CD4-positive, alpha-beta T cell treated with Interleukin-10 for 1 hour (primary cell): ENCODE measurements around the gene PROSER1.
"Not testable (repeated sequence)": the region's sequence is repeated elsewhere in the genome, so short reads cannot be mapped to it uniquely, and the experiment has no call there.

Source experiments
- DNase-seq: peaks from one replicate; pipeline ENCODE4 v3.0.0-alpha.2; 2020

The PROSER1 gene

GRCh38 chr13:39037880-39038568 lies at the start of gene PROSER1, which contains the start of gene NHLRC3:
TSS of gene PROSER1 (minus strand) at chr13:39038089. CDS start at chr13:39037242, 847 bp downstream.
TSS of gene NHLRC3 (plus strand) at chr13:39038456. CDS start at chr13:39038640, 184 bp downstream.
- peak; percentile 89 for DNase-seq

GRCh38 chr13:39086251-39086945 lies 48.5 kb upstream of the PROSER1 start:
- DNase-seq = not testable (repeated sequence)

GRCh38 chr13:39073983-39074382 lies 36.1 kb upstream of the PROSER1 start:
- DNase-seq = no peak

- no peak for DNase-seq
Observed at GRCh38 chr13:39072842-39073241, 35.0 kb upstream of the PROSER1 start.

GRCh38 chr13:39062004-39062403 lies 24.1 kb upstream of the PROSER1 start:
- no peak for DNase-seq

- DNase-seq = no peak
Observed at GRCh38 chr13:39058040-39058439, 20.2 kb upstream of the PROSER1 start.

GRCh38 chr13:39056018-39056417 lies 18.1 kb upstream of the PROSER1 start:
- DNase-seq = no peak

- no peak for DNase-seq
Observed at GRCh38 chr13:39054112-39054511, 16.2 kb upstream of the PROSER1 start.

GRCh38 chr13:39052944-39053343 lies 15.1 kb upstream of the PROSER1 start:
- no peak for DNase-seq

- DNase-seq = peak; percentile 39
Observed at GRCh38 chr13:39051157-39051556, 13.3 kb upstream of the PROSER1 start.

- DNase-seq = no peak
Observed at GRCh38 chr13:39049274-39049673, 11.4 kb upstream of the PROSER1 start.

GRCh38 chr13:39048806-39049205 lies 10.9 kb upstream of the PROSER1 start:
- no peak for DNase-seq

- DNase-seq = no peak
Observed at GRCh38 chr13:39047560-39047959, 9.7 kb upstream of the PROSER1 start.

GRCh38 chr13:39044536-39044935 lies 6.6 kb upstream of the PROSER1 start:
- no peak for DNase-seq

- DNase-seq = no peak
Observed at GRCh38 chr13:39040206-39040605, 2.3 kb upstream of the PROSER1 start.

- no peak for DNase-seq
Observed at GRCh38 chr13:39039041-39039440, 1.2 kb upstream of the PROSER1 start.

- DNase-seq = peak; percentile 60
Observed at GRCh38 chr13:39038569-39039030, 711 bp upstream of the PROSER1 start.

GRCh38 chr13:39037410-39037879 lies 444 bp downstream of the PROSER1 start:
- DNase-seq = no peak

GRCh38 chr13:39036212-39036611 lies 1.7 kb downstream of the PROSER1 start:
- DNase-seq = peak; percentile 36

- DNase-seq = no peak
Observed at GRCh38 chr13:39035799-39036198, 2.1 kb downstream of the PROSER1 start.

GRCh38 chr13:39035204-39035603 lies 2.7 kb downstream of the PROSER1 start:
- DNase-seq = no peak

GRCh38 chr13:39034085-39034484 lies 3.8 kb downstream of the PROSER1 start:
- no peak for DNase-seq

GRCh38 chr13:39032150-39032549 lies 5.7 kb downstream of the PROSER1 start:
- no peak for DNase-seq

GRCh38 chr13:39025433-39025839 lies 12.5 kb downstream of the PROSER1 start:
- no peak for DNase-seq
